ENCODE measurements around the gene RNU5D-1.

- no peak for TF ChIP-seq CTCF (IDR thresholded peaks at IDR 0.05)
- TF ChIP-seq ZFX (IDR thresholded peaks at IDR 0.05; ENCODE audit: borderline replicate concordance) = no peak
Observed at GRCh38 chr1:44717156-44717555, 13.8 kb downstream of the RNU5D-1 start.

Data from 22Rv1 (cell line).